Measurements from ENCODE around the gene ZC3H18. TPM values are rescaled to one million over a fixed set of nuclear protein-coding genes. Genes with fewer than 3 reads are reported as not detected.

The ZC3H18 gene
- total and polyA plus RNA-seq, 2 of the 4 experiments (the other 2 are of a cell fraction) = 3.4 to 21.3 TPM

DNA sequence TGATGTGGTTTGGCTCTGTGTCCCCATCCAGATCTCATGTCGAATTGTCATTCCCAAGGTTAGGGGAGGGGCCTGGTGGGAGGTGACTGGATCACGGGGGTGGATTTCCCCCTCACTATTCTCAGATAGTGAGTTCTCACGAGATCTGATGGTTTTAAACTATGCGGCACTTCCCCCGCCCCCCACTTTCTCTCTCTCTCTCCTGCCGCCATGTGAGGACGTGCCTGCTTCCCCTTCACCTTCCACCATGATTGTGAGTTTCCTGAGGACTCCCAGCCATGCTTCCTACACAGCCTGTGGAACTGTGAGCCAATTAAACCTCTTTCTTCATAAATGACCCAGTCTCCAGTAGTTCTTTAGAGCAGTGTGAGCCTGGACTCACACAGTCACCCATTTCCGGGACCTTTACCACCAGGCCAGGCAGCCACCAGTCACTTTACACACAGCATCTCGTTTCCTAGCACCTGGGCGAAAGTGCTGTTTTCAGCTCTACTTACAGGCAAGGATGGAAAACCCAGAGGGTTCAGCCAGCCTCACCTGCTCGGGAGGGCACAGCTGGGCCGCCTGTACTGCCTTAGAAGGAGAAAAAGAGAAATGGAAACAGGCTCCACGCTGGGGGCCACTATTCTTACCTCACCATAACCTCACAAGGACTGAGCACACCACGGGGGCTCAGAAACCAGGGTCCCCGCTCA lies 13.8 kb upstream of the ZC3H18 start:
- in situ Hi-C loops (cut with MboI; ENCODE audit: low sequenced_read_pairs) (no loop called here), dilution Hi-C loops (cut with HindIII; ENCODE audit: low sequenced_read_pairs, unreplicated experiment) (no loop called here), intact Hi-C loops (cut with micrococcal nuclease) (no loop called here)
- Histone ChIP-seq H3K27me3 (ENCODE audit: control insufficient read depth, insufficient read depth, low read length) (peaks cover 45% of the 10 kb centered on the region), H2BK5ac (ENCODE audit: low read depth, low read length, poor library complexity, severe bottlenecking) (no peak overlapping the region), H3K56ac (ENCODE audit: extremely low read depth, insufficient read depth, low read length) (no peak overlapping the region), H3K79me1 (ENCODE audit: low read depth in 1 of 2, low read length in 2 of 2) (no peaks in the 10 kb centered on the region), H2BK120ac (ENCODE audit: low read depth, low read length) (no peak overlapping the region), H2BK20ac (ENCODE audit: low read depth, low read length) (no peak overlapping the region), H3K9me1 (ENCODE audit: insufficient read depth, low read length) (0 out of 2 replicates have a peak, but pooled peaks cover 2% of the 10 kb centered on the region), H2AFZ (replicated peaks; ENCODE audit: low read length, poor library complexity) (no peak overlapping the region), H3K4me2 (ENCODE audit: low read depth, low read length) (no peak overlapping the region), H3K4me1 (ENCODE audit: control insufficient read depth, insufficient read depth, low read length) (no peaks in the 10 kb centered on the region; the same call in 1 of the 2 replicates), H2BK15ac (ENCODE audit: low read depth, low read length) (no peak overlapping the region), H3K18ac (ENCODE audit: low read depth, low read length) (no peak overlapping the region), H2AK5ac (ENCODE audit: low read depth, low read length) (no peak overlapping the region), H3K27ac (ENCODE audit: insufficient read depth, low read length) (no peak overlapping the region), H4K20me1 (ENCODE audit: insufficient read depth, low read length) (no peaks in the 10 kb centered on the region), H3K9me3 (ENCODE audit: control insufficient read depth, insufficient read depth, low read length) (peaks cover 3% of the 10 kb centered on the region; the same call in 1 of the 2 replicates), H3K23ac (ENCODE audit: low read depth, low read length) (no peak overlapping the region), H3K4ac (ENCODE audit: low read depth, low read length) (no peak overlapping the region), H2AK9ac (replicated peaks; ENCODE audit: low read depth, low read length, poor library complexity) (no peak overlapping the region), H4K8ac (ENCODE audit: low read depth in 2 of 2, low read length in 2 of 2) (no peak overlapping the region), H3K9ac (ENCODE audit: low read depth, low read length) (no peak overlapping the region), H3K36me3 (ENCODE audit: control insufficient read depth, insufficient read depth, low read length) (no peaks in the 10 kb centered on the region), H4K91ac (ENCODE audit: insufficient read depth, low read depth, low read length) (no peak overlapping the region), H3K4me3 (ENCODE audit: insufficient read depth, low read depth, low read length) (no peak overlapping the region), H4K5ac (ENCODE audit: low read depth, low read length) (no peak overlapping the region), H3K14ac (replicated peaks; ENCODE audit: low read depth, low read length) (no peak overlapping the region)
- ChIA-PET CTCF (no interaction called here), POLR2A (ENCODE audit: unreplicated experiment) (no interaction called here)
- no peak for DNase-seq
- WGBS, 2 experiments (ENCODE audit: extremely low coverage in 2 of 2, insufficient read length in 1 of 2) = 75% methylated on average over 5 of the region's 15 CpGs; no CpG with 5 or more reads in 1 of the 2 experiments
- TF ChIP-seq CEBPB (IDR thresholded peaks at IDR 0.05; ENCODE audit: low read depth, low read length) (no peak), MXI1 (IDR thresholded peaks at IDR 0.05; ENCODE audit: borderline replicate concordance, low read depth, low read length) (no peak), MAZ (IDR thresholded peaks at IDR 0.05; ENCODE audit: borderline replicate concordance, low read depth, low read length) (no peak), FOS (IDR thresholded peaks at IDR 0.05; ENCODE audit: low read depth, low read length) (no peak), BHLHE40 (IDR thresholded peaks at IDR 0.05; ENCODE audit: low read depth, low read length) (no peak), MAFK (IDR thresholded peaks at IDR 0.05; ENCODE audit: low read depth, low read length) (no peak)
- no peak for ATAC-seq (ENCODE audit: low read depth)
- no TSS peak for BruUV-seq (replicated peaks)
